GM19463 (cell line): ENCODE measurements around the gene MYMX.

Experiments
- ATAC-seq: cut with Tn5 transposase; IDR thresholded peaks from one replicate; pipeline ENCODE4 v1.9.1; 2021; ENCODE audit warnings: mild to moderate bottlenecking, moderate library complexity; ENCODE audit not compliant: unreplicated experiment

MYMX gene

DNA sequence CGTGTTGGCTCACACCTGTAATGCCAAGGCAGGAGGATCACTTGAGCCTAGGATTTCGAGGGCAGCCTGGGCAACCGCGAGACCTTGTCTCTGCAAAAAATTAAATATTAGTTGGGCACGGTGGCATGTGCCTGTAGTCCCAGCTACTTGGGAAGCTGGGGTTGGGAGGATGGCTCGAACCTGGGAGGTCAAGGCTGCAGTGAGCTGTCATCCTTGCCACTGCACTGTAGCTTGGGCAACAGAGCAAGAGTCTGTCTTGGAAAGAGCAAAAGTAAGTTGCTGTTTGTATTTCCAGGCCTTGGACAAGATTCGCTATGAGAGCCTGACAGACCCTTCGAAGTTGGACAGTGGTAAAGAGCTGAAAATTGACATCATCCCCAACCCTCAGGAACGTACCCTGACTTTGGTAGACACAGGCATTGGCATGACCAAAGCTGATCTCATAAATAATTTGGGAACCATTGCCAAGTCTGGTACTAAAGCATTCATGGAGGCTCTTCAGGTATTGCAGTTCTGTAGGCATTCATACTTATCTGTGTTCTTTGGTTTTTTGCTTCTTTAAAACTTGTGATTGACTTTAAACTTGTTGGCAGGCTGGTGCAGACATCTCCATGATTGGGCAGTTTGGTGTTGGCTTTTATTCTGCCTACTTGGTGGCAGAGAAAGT lies 32.5 kb downstream of the MYMX start:
- ATAC-seq = no peak

DNA sequence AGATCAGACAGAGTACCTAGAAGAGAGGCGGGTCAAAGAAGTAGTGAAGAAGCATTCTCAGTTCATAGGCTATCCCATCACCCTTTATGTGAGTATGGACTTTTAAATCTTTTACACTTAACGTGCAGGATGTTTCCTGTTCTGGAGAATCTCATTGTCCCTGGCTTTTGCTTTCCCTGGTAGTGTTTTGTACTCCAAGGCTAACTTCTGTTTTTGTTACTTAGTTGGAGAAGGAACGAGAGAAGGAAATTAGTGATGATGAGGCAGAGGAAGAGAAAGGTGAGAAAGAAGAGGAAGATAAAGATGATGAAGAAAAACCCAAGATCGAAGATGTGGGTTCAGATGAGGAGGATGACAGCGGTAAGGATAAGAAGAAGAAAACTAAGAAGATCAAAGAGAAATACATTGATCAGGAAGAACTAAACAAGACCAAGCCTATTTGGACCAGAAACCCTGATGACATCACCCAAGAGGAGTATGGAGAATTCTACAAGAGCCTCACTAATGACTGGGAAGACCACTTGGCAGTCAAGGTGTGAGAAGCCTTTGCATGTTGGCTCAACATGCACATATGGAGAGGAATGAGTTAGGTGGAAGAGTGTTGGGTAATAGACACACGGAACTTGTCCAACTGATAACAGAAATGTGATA lies 33.5 kb downstream of the MYMX start:
- no peak for ATAC-seq

DNA sequence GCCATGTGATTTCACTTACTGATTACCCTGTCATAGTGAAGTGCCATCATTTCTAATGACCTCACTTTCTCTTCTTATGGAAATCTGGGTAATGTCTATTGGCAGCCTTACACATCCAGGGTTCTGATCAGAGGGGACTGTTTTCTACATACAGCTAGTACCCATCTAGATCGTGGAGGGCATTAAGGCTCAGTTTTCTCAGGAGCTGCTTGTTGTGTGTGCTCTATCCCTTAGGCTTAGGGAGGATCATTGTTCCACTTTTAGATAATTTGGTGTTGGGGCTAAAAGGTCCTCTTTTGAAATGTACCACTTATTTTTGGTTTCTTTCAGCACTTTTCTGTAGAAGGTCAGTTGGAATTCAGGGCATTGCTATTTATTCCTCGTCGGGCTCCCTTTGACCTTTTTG lies 34.0 kb downstream of the MYMX start:
- no peak for ATAC-seq

DNA sequence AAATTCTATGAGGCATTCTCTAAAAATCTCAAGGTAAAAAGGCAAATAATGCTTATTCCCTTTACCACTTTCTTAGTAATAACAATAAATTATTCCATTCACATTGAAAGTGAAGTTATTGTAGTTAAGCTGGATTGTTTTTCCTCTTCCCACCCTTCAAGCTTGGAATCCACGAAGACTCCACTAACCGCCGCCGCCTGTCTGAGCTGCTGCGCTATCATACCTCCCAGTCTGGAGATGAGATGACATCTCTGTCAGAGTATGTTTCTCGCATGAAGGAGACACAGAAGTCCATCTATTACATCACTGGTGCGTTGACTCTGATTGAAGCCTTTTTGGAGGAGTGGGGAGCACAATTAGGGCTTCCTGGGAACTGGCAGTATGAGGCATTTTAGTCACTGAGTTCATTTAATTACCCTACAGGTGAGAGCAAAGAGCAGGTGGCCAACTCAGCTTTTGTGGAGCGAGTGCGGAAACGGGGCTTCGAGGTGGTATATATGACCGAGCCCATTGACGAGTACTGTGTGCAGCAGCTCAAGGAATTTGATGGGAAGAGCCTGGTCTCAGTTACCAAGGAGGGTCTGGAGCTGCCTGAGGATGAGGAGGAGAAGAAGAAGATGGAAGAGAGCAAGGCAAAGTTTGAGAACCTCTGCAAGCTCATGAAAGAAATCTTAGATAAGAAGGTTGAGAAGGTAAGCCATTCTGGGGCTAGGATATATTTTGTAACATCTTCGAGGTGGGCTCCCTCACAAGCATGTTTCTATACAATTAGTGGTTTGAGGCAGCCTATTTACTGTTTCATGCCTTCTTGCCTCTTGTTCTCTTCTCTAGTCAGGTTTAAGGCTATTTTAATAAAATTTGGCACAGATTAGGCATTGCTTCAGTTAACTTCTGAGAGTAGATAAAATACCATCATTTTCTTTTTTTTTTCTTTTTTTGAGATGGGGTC lies 35.1 kb downstream of the MYMX start:
- ATAC-seq = no peak

DNA sequence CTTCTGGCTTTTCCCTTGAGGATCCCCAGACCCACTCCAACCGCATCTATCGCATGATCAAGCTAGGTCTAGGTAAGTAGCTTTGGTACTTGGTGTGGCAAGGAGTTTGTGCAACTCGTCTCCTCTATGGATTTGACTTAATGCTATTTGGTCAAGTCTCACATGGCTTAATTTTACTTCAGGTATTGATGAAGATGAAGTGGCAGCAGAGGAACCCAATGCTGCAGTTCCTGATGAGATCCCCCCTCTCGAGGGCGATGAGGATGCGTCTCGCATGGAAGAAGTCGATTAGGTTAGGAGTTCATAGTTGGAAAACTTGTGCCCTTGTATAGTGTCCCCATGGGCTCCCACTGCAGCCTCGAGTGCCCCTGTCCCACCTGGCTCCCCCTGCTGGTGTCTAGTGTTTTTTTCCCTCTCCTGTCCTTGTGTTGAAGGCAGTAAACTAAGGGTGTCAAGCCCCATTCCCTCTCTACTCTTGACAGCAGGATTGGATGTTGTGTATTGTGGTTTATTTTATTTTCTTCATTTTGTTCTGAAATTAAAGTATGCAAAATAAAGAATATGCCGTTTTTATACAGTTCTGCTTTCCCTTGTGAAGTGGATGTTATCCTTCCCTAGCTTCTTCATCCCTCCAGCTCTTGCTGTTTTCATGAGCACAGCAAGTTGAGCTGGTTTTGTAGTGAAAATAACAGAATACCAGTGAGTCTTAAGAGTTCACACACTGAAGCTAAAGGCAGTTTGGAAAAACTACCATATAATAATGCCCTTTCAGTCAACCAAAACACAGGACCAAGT lies 36.8 kb downstream of the MYMX start:
- ATAC-seq = no peak

DNA sequence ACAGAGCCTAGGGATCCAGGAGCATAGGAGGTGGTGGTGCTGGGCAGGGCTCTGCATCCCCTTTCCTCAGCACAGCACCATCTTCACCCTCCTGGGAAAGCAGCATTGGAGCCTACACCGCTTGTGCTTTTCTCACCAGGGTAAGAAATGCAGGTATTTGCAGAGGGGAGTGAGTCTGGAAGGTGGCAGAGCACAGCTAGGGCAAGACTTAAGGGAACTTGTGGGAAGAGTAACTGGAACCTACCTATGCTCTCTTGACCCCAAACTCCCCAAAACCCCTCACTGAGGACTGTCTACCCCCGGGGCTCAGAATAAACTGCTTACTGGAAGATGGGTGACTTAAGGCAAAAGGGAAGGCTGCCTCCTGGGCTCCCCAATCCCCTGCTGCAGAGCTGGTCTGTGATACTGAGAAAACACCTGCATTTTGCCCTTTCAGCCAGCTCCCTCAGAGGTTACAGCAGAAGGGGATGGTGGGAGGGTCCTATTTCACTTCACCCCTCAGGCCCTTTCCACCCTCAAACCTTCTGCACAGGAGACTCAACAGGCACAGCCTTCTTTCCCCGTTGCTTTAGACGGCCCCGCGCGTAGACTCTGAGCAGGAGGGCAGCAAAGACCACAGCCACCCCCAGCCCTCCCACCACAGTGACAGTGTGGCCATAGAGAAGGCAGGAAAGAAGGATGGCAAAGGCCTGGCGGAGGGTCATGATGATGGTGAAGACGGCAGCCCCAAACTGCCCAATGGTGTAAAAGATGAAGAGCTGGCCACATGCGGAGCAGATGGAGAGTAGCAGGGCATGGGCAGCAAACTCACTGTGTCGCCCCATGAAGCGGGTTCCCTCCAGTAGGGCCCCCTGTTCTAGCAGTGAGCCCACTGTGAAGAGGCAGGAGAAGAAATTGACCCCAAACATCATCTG lies 37.7 kb downstream of the MYMX start:
- ATAC-seq = no peak

DNA sequence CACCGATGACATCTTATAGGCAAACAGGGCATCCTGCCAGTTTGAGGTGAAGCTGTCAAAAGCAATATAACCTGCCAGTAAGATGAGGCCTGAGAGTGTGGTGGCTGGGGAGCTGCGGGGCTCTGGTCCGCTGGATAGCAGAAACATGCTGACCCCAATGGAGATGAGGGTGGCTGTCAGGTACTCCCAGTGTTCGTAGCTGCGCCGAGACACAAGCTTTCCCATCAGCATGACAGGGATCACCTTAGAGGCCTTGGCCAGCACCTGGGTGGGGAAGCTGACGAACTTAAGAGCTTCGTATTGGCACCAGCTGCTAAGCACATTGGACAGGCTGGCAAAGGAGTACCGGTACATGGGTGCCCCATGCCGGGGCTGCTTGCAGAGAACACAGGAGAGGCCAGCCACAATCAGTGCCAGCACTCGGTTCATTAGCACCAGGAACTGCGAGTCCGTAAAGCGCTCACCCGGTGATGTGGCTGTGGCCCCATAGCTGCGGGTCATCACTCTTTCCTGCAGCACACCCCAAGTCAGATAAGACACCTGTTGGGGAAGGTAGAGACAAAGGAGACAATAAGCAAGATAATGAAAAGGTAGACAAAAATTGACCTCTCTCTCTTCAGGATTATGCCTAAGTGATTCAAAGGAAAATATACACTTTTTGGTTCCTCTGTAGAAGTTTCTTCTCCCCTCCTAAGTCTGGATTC lies 38.5 kb downstream of the MYMX start:
- no peak for ATAC-seq

DNA sequence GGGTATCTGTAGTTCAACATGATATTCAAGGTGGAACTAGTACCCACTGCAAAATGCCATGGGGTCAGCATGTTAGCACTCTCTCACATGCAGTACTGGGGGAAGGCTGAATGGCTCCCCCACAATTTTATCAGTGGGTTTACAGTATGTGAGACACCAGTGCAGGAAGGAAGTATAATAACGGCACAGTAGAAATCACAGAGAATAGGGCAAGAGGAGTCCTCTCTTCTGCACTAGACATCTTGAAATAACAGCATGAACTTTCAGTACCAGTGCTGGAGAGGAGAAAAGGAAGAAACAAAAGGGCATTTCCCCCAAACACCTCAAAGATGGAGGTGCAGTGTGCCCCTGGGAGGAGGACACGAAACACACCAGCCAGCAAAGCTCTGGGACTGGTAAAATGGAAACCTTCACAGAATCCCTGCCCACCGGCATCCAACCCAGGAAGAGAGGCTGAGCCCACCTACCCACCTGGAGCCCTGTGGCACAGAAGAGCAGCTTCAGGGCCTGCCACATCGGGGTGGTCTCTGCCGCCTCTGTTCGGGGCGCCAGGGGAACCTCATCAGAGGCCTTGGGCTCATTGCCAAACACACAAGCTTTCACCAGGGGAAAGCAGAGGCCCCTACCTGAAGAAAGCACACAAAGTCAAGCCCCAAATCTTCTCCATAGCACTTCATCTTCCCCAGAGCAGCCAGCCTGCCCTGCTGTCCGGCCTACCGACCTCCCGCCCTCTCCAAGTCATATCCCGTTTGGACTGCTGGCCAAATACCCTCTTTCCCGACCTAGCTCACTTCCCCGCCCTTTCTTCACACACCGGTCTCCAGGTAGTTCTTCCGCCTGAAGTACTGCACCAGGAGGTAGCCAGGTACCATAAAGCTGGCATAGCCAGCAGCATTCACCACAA lies 39.4 kb downstream of the MYMX start:
- no peak for ATAC-seq

DNA sequence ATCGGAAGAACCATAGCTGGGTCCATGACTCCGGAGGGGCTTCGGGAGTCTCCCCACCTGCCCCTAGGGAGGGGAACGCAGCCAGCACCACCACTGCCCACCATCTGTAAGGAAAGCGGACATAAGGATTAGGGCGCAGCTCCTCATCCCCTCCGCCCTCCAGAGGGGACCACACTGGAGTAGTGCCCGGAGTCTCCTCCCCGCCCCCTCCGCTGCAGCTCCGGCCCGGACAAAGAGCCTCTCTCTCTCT lies 40.0 kb downstream of the MYMX start:
- ATAC-seq = no peak

DNA sequence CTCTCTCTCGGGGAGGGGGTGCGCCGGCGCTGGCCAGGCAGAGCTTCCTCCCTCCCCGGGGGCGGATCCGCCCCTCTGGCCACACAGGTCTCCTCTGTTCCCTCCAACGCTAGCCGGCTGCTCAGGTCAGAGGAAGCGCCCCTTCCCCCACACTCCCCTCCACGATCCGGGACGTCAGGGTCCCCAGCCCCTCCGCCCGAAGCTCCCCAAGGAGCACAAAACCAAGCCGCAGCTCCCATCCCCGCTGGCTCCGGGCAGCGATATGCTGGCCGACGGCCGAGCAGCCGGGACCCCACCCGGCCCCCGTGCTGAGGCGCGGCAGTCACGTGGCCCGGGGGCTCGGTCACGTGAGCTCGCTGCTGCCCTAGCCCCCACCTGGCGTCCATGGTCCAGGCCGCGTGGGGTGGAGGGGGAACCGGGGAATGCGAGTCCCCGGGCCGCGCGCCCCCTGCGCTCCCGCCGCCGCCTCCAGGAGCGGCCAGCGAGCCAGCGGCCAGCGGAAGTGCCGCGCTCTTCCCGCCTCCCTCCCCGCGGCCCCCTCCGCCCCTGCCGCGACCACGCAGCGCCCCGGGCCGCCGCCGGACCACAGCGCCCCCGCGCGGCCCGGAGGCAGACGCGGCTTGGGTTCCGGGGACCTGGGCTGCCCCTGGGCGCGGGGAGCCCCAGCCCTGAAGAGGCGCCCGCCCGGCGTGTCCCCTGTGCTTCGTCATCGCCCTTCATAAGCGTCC lies 40.5 kb downstream of the MYMX start, which contains the start of gene SLC35B2:
TSS of gene SLC35B2 (minus strand) at position 504 of the 728 bp plus-strand sequence. CDS start at position 386, 118 bp downstream.
- ATAC-seq = peak; percentile 48

DNA sequence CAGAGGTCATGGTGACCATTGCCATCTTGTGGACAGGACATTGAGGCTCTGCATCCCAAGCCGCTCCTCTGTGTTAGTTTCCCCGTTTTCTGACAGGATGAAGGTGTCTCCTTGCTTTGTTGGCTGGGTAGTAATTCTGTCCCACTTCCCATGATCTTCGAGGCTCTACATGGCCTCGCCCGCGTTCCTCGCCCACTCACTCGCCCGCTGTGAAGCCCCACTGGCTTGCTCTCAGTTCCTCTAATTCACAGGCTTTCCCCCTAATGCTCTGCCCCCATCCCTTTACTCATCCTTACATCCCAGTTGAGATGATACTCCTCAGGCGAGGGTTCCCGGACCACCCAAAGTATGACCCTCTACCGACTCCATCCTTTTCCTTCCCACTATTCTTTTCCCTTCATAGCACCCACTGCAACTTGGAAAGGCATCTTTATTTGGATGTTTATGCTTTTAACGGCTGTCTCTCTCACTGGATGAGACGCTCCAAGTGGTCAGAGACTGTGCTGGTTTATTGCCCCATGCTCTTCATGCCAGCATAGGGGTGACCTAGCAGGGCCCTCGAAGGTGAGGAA lies 41.1 kb downstream of the MYMX start:
- ATAC-seq = peak; percentile 20

DNA sequence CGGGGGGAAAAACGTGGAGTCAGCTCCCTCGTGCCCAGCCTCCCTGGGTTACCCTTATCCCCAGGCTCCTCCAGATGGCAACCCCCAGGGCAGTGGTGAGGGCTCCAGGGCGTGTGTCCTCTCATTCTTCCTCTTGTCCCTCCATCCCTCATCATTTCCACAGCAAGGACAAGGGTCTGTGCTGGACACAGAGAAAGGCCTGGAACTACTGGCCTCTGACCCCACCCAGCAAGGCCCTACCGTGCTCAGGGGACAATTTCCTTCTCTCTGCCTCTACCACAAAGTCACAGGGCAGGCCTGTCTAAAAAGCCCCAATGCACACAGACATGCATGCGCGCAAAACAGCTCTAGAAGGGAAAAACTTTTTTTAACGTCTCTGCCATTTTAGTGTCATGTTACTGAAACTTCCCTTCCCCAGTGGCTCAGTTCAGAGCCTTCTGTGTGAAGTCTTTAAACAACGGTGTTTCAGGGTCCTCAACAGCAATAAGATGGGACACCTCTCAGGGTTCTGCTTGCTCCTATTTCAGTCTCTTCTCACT lies 41.7 kb downstream of the MYMX start:
- ATAC-seq = no peak

DNA sequence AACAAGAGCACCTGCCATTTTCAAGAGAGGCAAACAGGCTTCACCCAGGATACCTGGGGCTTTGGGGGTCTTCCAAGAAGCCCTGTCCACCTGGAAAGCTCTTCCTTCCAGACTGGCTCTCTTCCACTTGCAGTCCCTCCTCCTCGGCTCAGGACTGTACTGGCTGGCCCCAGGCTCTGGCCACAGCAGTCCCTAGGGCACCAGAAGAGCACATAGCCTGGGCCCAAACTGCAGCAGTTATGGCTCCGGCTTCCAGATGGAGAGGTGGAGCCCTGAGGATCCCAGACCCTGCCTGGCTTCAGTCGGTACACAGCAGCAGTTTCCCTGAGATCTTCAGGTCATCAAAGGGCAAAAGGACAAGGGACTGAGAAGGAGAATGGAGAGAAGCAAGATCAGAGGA lies 42.2 kb downstream of the MYMX start:
- ATAC-seq = no peak

DNA sequence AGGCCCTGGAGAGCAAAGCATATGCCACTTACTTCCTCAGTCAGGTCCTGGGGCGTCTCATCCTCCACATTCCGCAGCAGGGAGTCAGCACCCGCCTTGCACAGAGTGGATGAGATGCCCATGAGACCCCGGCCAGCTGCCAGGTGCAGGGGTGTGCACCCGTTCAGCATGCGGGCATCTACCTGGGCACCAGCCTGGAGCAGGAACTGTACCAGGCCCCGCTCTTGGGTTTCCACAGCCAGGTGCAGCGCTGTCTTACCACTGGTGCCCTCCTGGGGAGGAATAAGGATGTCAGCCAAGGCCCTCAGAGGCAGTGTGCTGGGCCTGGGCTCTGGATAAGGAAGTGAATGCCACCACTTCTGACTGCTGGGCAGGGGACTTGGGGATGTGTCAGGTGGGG lies 43.3 kb downstream of the MYMX start:
- ATAC-seq = no peak

DNA sequence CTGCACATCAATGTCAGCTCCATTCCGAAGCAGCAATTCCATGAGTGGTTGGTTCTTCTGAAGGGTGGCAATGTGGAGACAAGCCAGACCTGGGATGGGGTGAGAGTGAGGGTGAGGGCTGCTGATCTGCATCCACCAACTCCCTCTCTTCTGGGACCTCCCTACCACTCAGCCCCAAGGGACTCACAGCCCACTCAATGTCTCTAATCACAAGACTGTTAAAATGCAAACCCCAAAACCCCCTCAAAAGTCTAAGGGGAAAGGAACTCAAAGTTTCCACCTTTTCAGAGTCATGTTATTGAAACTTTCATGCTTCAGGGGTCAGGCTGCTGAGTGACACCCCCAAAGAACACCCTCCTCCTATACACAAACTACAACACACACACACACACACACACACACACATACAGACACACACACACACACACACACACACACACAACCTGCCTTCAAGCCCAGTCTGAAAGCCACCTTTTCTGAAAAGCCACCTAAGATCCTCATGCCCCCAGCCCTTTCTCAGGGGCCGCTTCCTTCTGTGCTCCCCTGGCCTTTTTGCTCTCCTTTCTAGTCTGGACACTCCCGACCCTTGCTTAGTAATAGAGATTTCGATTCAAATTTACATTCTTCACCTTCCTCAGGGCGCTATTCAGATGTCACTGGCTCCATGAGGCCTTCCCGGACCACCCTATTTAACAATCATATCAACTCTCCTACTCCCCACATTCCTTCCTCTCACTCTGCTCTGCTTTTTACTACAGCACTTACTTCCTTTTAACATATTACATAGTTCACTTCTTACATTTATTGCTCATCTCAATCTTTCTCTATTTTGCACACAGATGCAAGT lies 43.9 kb downstream of the MYMX start:
- ATAC-seq = no peak

DNA sequence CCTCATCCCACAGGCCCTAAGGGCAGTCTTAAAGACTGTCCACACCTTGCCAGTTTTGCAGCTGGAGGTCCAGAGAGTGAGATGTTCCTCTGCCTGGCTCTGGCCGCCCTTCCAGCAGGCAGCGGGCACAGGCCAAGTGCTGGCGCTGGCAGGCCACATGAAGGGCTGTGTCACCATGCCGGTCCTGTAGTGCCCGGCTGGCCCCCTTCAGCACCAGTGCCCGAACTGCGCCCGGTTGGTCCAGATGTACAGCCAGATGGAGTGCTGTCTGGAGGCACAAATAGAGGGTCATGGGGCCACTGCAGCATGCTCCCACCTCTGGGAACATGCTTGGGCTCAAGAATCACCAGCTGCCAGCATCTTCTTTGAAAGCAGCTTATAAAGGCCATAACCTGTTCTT lies 44.9 kb downstream of the MYMX start:
- no peak for ATAC-seq
